Activated T-cell treated with anti-CD3 and anti-CD28 coated beads for 24 hours (primary cell): Measurements from ENCODE around the gene CLEC4M.
"Not testable (repeated sequence)": the region's sequence is repeated elsewhere in the genome, so short reads cannot be mapped to it uniquely, and the experiment has no call there.

Experiments
- DNase-seq: peaks from one replicate; pipeline ENCODE4 v3.0.0-alpha.2; 2020; ENCODE audit warnings: low read depth

Gene CLEC4M

DNA sequence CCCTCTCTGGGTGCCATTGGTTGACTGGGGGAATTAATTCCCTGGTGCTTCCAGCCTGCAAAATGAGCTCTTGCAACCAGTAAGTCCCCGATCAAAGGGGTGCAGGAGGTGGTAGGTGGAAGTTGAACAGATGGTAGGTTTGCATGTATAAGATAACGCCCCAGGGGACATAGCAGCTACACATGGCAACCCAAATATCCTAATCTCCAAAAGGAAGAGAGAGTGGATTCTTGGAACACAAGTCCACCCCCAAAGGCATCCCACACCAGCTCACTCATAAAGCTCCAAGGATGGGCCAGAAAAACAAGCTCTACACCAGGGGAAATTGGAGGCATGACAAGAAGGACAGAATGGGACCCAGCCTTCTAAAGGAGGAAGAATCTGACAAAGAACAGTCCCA, 20.5 kb upstream of the CLEC4M start:
- DNase-seq = no peak

GRCh38 chr19:7742991-7743390, 20.1 kb upstream of the CLEC4M start:
- no peak for DNase-seq

DNA sequence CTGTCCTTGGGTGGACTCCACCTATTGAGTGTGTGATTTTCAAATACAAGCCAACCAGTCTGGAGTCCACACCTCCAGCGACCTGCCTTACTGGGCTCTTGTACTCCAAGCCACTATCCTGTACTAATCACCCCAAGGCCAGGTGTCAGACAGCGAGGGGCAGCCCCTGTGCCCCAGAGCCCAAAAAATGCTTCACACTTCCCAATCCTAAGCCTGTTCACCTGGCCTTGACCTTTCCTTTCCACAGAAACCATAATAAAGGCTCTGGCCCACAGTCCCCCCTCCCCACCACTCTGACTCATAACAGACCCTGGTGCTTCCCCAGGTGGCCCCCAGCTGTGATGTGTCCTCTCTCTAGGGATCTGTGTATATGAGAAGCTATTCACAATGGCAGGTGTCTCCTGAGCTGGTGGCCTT, 19.6 kb upstream of the CLEC4M start:
- no peak for DNase-seq

- DNase-seq = no peak
These were observed 18.8 kb upstream of the CLEC4M start for GRCh38 chr19:7744199-7744786.

GRCh38 chr19:7744871-7745650, 18.0 kb upstream of the CLEC4M start:
- no peak for DNase-seq

- DNase-seq = not testable (repeated sequence)
These were observed 16.7 kb upstream of the CLEC4M start for GRCh38 chr19:7746306-7746705.

DNA sequence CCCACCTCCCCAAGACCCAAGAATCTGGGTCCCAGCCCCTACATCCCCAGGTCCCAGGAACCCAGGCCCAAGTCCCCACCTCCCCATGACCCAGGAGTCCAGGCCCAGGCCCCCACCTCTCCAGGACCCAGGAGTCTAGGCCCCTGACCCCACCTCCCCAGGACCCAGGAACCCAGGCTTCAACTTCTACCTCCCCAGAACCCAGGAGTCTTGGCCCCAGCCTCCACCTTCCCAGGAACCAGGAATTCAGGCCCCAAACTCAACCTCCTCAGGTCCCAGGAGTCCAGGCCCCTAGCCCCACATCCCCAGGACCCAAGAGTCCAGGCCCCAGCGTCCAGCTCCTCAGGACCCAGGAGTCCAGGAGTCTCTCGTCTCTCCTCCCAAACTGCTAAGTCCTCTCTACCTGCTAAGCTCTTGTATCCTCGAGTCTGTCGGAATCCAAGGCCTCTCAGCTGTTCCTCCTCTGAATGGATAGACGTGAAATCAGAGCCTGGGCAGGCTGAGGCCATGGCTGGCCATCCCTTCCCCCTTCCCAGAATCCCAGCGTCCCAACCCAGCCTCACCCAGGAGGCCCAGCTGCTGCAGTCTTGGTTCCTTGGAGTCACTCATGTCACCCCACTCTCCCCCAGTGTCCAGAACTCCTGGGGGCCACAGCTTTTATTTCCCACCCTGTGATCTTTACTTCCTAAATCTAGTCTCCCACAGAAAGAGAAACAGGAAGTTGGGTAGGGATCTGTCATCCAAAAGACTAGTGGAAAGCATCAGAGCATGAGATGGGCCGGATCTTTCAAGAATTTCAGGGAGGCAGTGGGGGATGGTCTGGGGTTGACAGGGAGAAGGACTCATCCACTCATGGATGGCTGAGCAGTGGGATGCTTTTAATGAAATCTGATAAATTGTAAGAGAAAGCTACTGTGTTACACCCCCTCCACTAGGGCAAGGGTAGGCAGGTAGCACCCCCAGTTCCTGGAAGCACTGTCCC, 15.8 kb upstream of the CLEC4M start, which contains the start of gene CD209:
Gene CD209 (minus strand): TSS at position 632 of the 982 bp plus-strand sequence. CDS start 23 bp downstream, at position 609.
- no peak for DNase-seq

DNA sequence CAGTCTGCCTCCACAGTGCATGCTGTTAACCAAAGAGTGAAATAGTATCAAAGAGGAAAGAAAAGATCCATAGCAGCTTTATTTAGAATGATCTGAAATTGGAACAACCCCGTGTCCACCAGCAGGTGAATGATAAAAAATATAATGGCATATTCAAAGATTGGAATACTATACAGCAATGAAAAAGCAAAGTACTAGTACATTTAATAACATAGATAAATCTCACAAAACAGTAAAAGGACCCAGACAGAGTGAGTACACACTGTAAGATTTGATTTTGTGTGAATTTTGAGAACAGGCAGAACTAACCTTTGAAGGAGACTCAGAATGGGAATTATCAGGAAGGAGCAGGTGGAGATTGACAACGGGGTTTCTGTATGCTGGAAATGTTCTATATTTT, 14.9 kb upstream of the CLEC4M start:
- DNase-seq = no peak

GRCh38 chr19:7748756-7749155, 14.3 kb upstream of the CLEC4M start:
- no peak for DNase-seq

DNA sequence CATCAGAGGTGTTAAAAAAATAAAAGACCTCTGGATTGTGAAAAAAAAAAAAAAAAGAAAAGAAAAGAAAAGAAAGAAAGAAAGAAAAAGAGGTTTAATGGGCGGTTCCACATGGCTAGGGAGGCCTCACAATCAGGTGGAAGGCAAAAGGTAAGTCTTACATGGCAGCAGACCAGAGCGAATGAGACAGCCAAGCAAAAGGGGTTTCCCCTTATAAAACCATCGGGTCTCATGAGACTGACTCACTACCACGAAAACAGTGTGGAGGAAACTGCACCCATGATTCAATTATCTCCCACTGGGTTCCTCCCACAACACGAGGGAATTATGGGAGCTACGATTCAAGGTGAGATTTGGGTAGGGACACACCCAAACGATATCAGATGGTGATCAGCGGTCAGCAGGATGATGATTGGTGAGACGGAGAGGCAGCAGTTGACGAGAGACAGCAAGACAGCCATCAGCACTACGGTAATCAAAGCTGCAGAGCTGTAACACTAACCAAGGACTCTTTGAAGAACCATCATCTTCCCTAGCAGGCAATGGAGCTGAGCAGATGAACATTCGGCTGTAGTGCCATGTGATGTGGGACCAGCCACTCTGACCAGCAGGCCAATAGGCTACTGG, 11.8 kb upstream of the CLEC4M start:
- peak; percentile 44 for DNase-seq

GRCh38 chr19:7756258-7756657, 6.8 kb upstream of the CLEC4M start:
- DNase-seq = no peak

GRCh38 chr19:7757358-7757757, 5.7 kb upstream of the CLEC4M start:
- DNase-seq = no peak

- DNase-seq = no peak
These were observed 3.9 kb upstream of the CLEC4M start for GRCh38 chr19:7759156-7759555.

- no peak for DNase-seq
These were observed 653 bp downstream of the CLEC4M start for GRCh38 chr19:7763696-7764095.

- not testable (repeated sequence) for DNase-seq
These were observed 1.1 kb downstream of the CLEC4M start for GRCh38 chr19:7764157-7764556.

DNA sequence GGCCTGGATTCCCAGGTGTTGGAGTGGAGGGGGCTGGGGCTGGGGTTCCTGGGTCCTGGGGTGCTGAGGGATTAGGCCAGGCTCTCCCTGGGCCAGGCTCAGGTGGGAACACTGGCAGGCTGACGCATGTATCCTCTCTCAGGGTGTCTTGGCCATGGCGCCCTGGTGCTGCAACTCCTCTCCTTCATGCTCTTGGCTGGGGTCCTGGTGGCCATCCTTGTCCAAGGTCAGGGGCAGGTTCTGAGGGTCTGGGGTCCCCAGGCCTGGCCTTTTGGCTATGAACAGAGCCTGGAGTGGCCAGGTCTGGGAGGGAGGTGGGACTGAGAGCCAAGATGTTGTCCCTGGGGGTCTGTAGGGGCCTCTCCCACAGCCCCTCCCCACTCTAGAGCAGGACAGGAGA, 2.0 kb downstream of the CLEC4M start:
- DNase-seq = not testable (repeated sequence)

- DNase-seq = no peak
These were observed 3.5 kb downstream of the CLEC4M start for GRCh38 chr19:7766535-7766934.

- DNase-seq = no peak
These were observed 4.4 kb downstream of the CLEC4M start for GRCh38 chr19:7767487-7767886.

GRCh38 chr19:7769171-7769570, 6.1 kb downstream of the CLEC4M start:
- DNase-seq = no peak

DNA sequence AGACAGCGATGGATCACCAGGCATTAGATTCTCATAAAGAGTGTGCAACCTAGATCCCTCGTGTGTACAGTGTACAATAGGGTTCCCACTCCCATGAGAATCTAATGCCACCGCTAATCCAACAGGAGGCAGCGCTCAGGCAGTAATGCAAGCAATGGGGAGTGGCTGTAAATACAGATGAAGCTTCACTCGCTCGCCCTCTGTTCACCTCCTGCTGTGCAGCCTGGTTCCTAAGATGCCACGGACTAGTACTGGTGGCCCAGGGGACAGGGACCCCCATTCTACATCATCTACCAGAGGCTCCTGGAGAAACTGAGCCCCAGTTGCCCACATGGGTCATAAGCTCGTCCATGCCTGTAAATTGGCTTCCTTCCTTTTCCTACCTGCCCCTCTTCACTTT, 8.0 kb downstream of the CLEC4M start:
- DNase-seq = no peak

GRCh38 chr19:7772752-7773291, 9.8 kb downstream of the CLEC4M start:
- peak; percentile 35 for DNase-seq

GRCh38 chr19:7773841-7774240, 10.8 kb downstream of the CLEC4M start:
- no peak for DNase-seq
